ENCODE measurements around the gene TMIE. TPM values are rescaled to one million over a fixed set of nuclear protein-coding genes. Genes with fewer than 3 reads are reported as not detected.

Gene TMIE, protein sequence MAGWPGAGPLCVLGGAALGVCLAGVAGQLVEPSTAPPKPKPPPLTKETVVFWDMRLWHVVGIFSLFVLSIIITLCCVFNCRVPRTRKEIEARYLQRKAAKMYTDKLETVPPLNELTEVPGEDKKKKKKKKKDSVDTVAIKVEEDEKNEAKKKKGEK
- under 0.01 TPM in 1 of 2 replicates, not detected in the other for total RNA-seq

GRCh38 chr3:46701181-46701939 is at the start of gene TMIE:
Gene TMIE (plus strand): TSS chr3:46701392. CDS start chr3:46701488, 96 bp downstream.
- no peak for DNase-seq (ENCODE audit: low read depth in 2 of 2)

GRCh38 chr3:46655271-46655670 is 45.9 kb upstream of the TMIE start:
- DNase-seq (ENCODE audit: low read depth in 2 of 2), result no peak

DNA sequence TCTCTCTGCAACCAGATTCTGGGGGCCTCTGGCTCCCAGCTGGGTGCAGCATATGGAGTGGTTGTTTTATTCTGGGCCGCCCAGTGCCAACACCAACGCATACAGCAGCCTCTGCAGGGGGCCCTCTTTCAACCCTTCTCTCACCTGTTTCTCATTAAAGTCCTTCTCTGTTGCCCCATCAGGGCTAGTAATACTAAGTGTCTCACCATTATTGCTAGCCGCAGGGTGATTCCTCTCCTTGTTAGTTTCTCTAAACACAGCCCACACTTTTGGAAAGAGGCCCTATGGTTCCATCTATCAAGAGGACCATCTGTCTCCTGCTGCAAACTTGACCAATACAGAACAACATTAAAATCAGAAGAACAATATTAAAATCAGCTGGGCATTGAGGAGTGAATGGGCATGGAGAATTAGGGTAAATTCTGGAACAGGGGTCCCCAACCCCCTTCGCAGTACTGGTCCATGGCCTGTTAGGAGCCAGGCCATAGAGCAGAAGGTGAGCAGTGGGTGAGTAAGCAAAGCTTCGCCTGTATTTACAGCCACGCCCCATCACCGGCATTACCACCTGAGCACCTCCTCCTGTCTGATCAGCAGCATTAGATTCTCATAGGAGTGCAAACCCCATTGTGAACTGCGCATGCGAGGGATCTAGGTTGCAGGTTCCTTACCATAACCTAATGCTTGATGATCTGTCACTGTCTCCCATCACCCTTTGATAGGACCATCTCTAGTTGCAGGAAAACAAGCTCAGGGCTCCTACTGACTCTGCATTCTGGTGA is 44.2 kb upstream of the TMIE start:
- no peak for DNase-seq (ENCODE audit: low read depth in 2 of 2)

GRCh38 chr3:46659285-46659684 is 41.9 kb upstream of the TMIE start:
- DNase-seq (ENCODE audit: low read depth in 2 of 2), result no peak

- no peak for DNase-seq (ENCODE audit: low read depth in 2 of 2)
Measured at GRCh38 chr3:46660003-46660402, 41.2 kb upstream of the TMIE start.

- no peak for DNase-seq (ENCODE audit: low read depth in 2 of 2)
Measured at GRCh38 chr3:46660543-46661523, 40.4 kb upstream of the TMIE start.

DNA sequence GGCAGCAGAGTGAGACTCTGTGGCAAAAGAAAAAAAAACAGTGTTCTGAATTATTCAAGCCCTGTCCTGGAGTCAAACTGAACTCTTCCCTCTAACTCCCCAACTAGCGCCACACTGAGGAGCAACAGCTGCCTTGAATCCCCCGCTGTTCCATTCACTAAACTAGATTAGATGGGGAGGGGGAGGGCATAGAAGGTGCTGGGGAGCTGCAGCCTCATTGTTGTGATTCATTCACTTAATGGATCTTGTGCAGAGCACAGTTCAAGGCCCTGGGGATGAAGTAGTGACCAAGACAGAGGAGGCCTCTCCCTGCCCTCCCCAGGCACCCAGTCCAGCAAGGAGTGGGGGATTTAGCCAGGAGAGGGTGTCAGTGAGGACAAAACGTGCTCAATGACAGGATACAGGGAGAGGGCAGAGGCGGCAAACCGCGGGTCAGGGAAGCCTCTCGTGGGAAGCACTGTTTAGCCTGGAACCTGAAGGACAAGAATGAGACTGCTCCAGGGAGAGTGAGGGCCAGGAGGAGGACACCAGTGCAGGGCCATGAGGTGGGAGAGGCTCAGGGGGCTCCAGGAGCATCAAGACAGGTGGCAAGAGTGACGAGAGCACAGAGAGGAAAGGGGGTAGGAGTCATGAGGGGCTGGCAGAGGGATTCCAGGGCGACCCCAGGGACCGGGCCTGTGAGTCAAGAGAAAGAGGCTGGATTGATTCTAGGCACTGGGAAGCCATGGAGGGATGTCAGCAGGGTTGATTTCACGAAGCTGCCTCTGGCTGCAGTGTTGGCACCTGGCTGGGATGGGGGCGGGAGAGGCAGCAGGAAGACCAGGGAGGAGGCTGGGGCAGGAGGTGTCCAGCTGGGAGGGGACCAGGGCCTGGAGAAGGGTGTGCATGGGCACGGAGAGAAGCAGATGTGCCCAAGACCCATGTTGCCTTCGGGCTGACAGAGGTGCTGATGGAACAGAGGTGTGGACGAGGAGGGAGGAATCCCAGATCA is 39.1 kb upstream of the TMIE start:
- no peak for DNase-seq (ENCODE audit: low read depth in 2 of 2)

- DNase-seq (ENCODE audit: low read depth in 2 of 2), result peak in 1 of 2 donors; percentile 46
Measured at GRCh38 chr3:46662771-46663551, 38.2 kb upstream of the TMIE start.

- peak; percentile 41 to 78 for DNase-seq (ENCODE audit: low read depth in 2 of 2)
Measured at GRCh38 chr3:46663591-46664135, 37.5 kb upstream of the TMIE start.

- DNase-seq (ENCODE audit: low read depth in 2 of 2), result no peak
Measured at GRCh38 chr3:46664188-46664970, 36.8 kb upstream of the TMIE start.

DNA sequence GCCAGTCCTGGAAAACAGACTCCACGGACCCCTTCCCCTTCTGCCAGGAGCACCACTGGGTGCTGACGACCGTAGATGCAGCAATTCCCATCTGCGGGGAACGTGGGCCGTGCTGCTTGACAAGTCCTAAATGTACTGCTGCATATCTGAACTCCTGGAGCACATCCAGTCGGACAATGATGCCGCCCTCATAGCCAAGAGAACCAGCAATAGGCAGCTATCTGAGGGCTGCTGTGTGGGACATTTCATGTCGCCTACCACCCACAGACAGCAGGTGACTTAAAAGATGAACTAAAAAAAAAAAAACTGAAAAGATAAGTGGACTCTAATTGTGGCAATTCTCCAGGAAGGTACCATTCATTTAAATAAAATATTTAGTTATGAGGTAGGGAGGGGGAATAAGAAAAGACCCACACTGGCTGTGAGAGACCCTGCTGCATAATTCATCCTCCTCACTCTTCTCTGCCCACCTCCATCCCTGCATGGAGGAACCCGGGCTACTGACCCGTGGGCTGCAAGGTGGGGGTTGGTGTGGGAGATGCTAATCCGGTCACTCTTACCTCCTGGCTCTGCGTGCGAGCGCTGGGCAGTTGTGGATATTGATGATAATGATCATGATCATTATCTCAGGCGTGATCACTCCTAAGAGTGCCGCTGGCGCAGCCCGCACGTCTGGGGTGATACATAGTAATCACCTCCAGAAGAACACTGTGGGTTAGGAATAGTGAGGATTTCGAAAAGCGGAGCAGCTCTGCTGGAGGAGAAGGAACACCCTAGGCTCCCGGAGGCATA is 36.0 kb upstream of the TMIE start:
- no peak for DNase-seq (ENCODE audit: low read depth in 2 of 2)

DNA sequence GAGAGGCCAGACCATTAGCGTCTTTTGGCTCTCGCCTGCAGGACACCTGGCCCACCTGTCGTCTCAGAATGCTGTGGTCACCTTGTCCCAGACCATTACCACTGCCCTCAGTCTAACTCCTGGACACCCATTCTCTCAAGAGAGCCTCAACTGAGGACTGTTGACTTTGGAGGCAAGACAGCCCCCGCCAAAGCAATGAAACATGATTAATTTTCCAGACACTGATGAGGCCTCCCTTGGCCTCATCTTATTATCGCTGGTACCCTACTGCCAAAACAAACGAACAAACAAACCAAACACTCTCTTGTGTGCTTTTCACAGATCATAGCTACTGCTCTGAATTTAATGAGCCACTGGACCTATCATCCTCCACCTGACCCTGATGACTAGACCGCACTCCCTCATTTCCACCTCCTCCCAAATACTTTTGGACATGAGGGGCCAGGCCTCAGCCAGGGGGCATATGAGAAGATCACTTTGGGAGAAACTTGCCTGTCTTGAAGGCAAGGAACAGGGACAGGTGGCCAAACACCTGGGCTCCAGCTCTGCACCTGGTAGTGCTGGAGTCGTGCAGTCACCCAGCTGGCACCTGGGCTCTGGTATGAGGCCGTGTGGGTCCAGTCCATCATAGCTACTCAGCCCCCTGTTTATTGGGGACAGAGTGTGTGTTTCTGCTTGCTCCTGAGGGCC is 35.3 kb upstream of the TMIE start:
- DNase-seq (ENCODE audit: low read depth in 2 of 2), result no peak

DNA sequence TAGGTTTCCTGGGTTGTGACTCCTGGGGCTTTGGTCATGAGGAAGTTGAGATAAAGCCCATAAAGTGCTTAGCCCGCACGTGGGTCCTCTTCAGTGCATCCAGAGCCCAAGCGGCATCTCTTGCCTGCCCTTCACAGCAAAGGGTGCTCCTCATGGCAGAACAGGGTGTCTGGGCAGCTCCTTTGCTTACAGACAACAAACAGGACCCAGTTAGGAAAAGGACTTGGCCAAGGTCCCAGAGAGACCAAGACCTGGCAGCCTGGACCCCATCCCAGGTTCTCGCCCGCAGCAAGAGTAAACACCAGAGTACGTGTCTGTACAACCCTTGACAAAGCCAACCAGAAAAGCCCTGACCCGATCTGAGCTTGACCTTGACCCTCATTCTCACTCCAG is 34.7 kb upstream of the TMIE start:
- DNase-seq (ENCODE audit: low read depth in 2 of 2), result no peak

- DNase-seq (ENCODE audit: low read depth in 2 of 2), result no peak
Measured at GRCh38 chr3:46667061-46667621, 34.1 kb upstream of the TMIE start.

- no peak for DNase-seq (ENCODE audit: low read depth in 2 of 2)
Measured at GRCh38 chr3:46667657-46668056, 33.5 kb upstream of the TMIE start.

DNA sequence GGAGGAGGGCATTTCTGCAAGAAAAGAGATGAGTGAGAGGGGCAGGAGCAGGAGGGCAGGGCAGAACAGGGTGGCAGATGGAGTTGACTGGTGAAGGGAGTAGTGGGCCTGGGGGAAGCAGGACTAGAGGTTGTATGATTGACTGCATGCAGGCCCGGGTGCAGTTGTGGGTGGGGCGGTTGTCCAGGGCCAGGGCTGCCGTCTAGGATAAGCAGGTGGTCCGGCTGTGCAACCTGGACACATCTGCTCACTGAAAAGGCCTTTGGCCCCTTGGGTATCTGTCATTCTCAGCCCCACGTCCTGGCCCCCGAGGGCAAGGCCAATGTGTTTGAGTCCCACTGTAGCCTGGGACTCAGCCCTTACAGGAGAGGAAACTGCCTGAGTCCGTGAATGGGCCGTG is 33.1 kb upstream of the TMIE start:
- DNase-seq (ENCODE audit: low read depth in 2 of 2), result no peak
